Activated CD8-positive, alpha-beta memory T cell treated with anti-CD3 and anti-CD28 coated beads for 48 hours (primary cell): ENCODE measurements around the gene ZNF853.
"Not testable (repeated sequence)": the region's sequence is repeated elsewhere in the genome, so short reads cannot be mapped to it uniquely, and the experiment has no call there.

Experiments
- DNase-seq, 3 experiments: peaks; one replicate each; pipeline ENCODE4 v3.0.0-alpha.2; 2020; ENCODE audit warnings: low read depth in 2 of 3, low spot score in 2 of 3

The ZNF853 gene

GRCh38 chr7:6651851-6652445, 36.5 kb downstream of the ZNF853 start:
- DNase-seq, result no peak

GRCh38 chr7:6652446-6653011, 37.1 kb downstream of the ZNF853 start:
- no peak for DNase-seq

- DNase-seq, result no peak
Measured at GRCh38 chr7:6653071-6654003, 37.9 kb downstream of the ZNF853 start.

GRCh38 chr7:6654113-6654841, 38.9 kb downstream of the ZNF853 start:
- DNase-seq, result no peak

GRCh38 chr7:6654842-6655610, 39.6 kb downstream of the ZNF853 start:
- DNase-seq, result no peak

GRCh38 chr7:6655636-6656385, 40.4 kb downstream of the ZNF853 start:
- no peak for DNase-seq

- DNase-seq, result no peak
Measured at GRCh38 chr7:6656413-6656812, 41.0 kb downstream of the ZNF853 start.

GRCh38 chr7:6658618-6659345, 43.4 kb downstream of the ZNF853 start:
- no peak for DNase-seq

GRCh38 chr7:6670851-6671250, 55.4 kb downstream of the ZNF853 start:
- not testable (repeated sequence) for DNase-seq
